ENCODE data around the gene SGIP1. TPM values are rescaled to one million over a fixed set of nuclear protein-coding genes. Genes with fewer than 3 reads are reported as not detected.

Gene SGIP1
- total and polyA plus RNA-seq, 2 donors, result 0.57 to 2.9 TPM

GRCh38 chr1:66528580-66528979 is 5.4 kb upstream of the SGIP1 start:
- Histone ChIP-seq H3K9me3 (ENCODE audit: control insufficient read depth in 2 of 2, insufficient read depth in 1 of 2, low read length in 1 of 2) (no peaks in the 10 kb centered on the region), H3K27me3 (ENCODE audit: control insufficient read depth in 2 of 2, insufficient read depth in 1 of 2, low read length in 1 of 2) (peaks cover 0 to 9% of the 10 kb centered on the region in 2 donors), H3K27ac (ENCODE audit: low read depth in 1 of 2, low read length in 1 of 2) (no peak overlapping the region), H3K4me1 (ENCODE audit: control insufficient read depth in 2 of 2, insufficient read depth in 2 of 2, low read length in 2 of 2) (peaks cover 6 to 11% of the 10 kb centered on the region in 2 donors), H3K36me3 (ENCODE audit: control insufficient read depth in 2 of 2, insufficient read depth in 2 of 2, low read length in 1 of 2) (no peaks in the 10 kb centered on the region), H3K4me3 (ENCODE audit: low read length in 2 of 2) (no peak overlapping the region)
- no peak for DNase-seq (ENCODE audit: low read depth in 6 of 9, low spot score in 9 of 9)
- 96% methylated on average over 1 of the region's 1 CpG for WGBS

- Histone ChIP-seq H3K36me3 (ENCODE audit: control insufficient read depth in 2 of 2, insufficient read depth in 2 of 2, low read length in 1 of 2) (no peaks in the 10 kb centered on the region), H3K27me3 (ENCODE audit: control insufficient read depth in 2 of 2, insufficient read depth in 1 of 2, low read length in 1 of 2) (peaks cover 0 to 12% of the 10 kb centered on the region in 2 donors), H3K27ac (ENCODE audit: low read depth in 1 of 2, low read length in 1 of 2) (no peak overlapping the region), H3K4me3 (ENCODE audit: low read length in 2 of 2) (no peak overlapping the region), H3K4me1 (ENCODE audit: control insufficient read depth in 2 of 2, insufficient read depth in 2 of 2, low read length in 2 of 2) (peaks cover 6 to 11% of the 10 kb centered on the region in 2 donors), H3K9me3 (ENCODE audit: control insufficient read depth in 2 of 2, insufficient read depth in 1 of 2, low read length in 1 of 2) (no peaks in the 10 kb centered on the region)
- 93% methylated on average over 1 of the region's 1 CpG for WGBS
- DNase-seq (ENCODE audit: low read depth in 6 of 9, low spot score in 9 of 9), result no peak
These were observed 1.7 kb upstream of the SGIP1 start for GRCh38 chr1:66532214-66532613.

GRCh38 chr1:66532798-66533783 is 862 bp upstream of the SGIP1 start:
- H3K27me3 ChIP-seq (ENCODE audit: control insufficient read depth in 2 of 2, insufficient read depth in 1 of 2, low read length in 1 of 2), result peaks cover 0 to 12% of the 10 kb centered on the region in 2 donors
- H3K27ac ChIP-seq (ENCODE audit: low read depth in 1 of 2, low read length in 1 of 2), result no peak overlapping the region
- WGBS, result 4% methylated on average over 50 of the region's 50 CpGs
- H3K4me1 ChIP-seq (ENCODE audit: control insufficient read depth in 2 of 2, insufficient read depth in 2 of 2, low read length in 2 of 2), result peaks cover 6 to 11% of the 10 kb centered on the region in 2 donors
- DNase-seq (ENCODE audit: low read depth in 6 of 9, low spot score in 9 of 9), result peak in 6 of 9 donors; percentile 13 to 52 (median 20)
- no peaks in the 10 kb centered on the region for H3K9me3 ChIP-seq (ENCODE audit: control insufficient read depth in 2 of 2, insufficient read depth in 1 of 2, low read length in 1 of 2)
- no peaks in the 10 kb centered on the region for H3K36me3 ChIP-seq (ENCODE audit: control insufficient read depth in 2 of 2, insufficient read depth in 2 of 2, low read length in 1 of 2)
- H3K4me3 ChIP-seq (ENCODE audit: low read length in 2 of 2), result peak overlapping the region; percentile 38 to 45

- Histone ChIP-seq H3K9me3 (ENCODE audit: control insufficient read depth in 2 of 2, insufficient read depth in 1 of 2, low read length in 1 of 2) (no peaks in the 10 kb centered on the region), H3K36me3 (ENCODE audit: control insufficient read depth in 2 of 2, insufficient read depth in 2 of 2, low read length in 1 of 2) (no peaks in the 10 kb centered on the region), H3K4me3 (ENCODE audit: low read length in 2 of 2) (no peak overlapping the region), H3K4me1 (ENCODE audit: control insufficient read depth in 2 of 2, insufficient read depth in 2 of 2, low read length in 2 of 2) (peaks cover 6 to 11% of the 10 kb centered on the region in 2 donors), H3K27me3 (ENCODE audit: control insufficient read depth in 2 of 2, insufficient read depth in 1 of 2, low read length in 1 of 2) (peaks cover 0 to 12% of the 10 kb centered on the region in 2 donors), H3K27ac (ENCODE audit: low read depth in 1 of 2, low read length in 1 of 2) (no peak overlapping the region)
- DNase-seq (ENCODE audit: low read depth in 6 of 9, low spot score in 9 of 9), result no peak
- WGBS, result 98% methylated on average over 2 of the region's 2 CpGs
These were observed 1.1 kb downstream of the SGIP1 start for GRCh38 chr1:66535061-66535460.

- Histone ChIP-seq H3K27ac (ENCODE audit: low read depth in 1 of 2, low read length in 1 of 2) (no peak overlapping the region), H3K4me1 (ENCODE audit: control insufficient read depth in 2 of 2, insufficient read depth in 2 of 2, low read length in 2 of 2) (peaks cover 6 to 11% of the 10 kb centered on the region in 2 donors), H3K36me3 (ENCODE audit: control insufficient read depth in 2 of 2, insufficient read depth in 2 of 2, low read length in 1 of 2) (no peaks in the 10 kb centered on the region), H3K27me3 (ENCODE audit: control insufficient read depth in 2 of 2, insufficient read depth in 1 of 2, low read length in 1 of 2) (peaks cover 0 to 12% of the 10 kb centered on the region in 2 donors), H3K4me3 (ENCODE audit: low read length in 2 of 2) (no peak overlapping the region), H3K9me3 (ENCODE audit: control insufficient read depth in 2 of 2, insufficient read depth in 1 of 2, low read length in 1 of 2) (no peaks in the 10 kb centered on the region)
- DNase-seq (ENCODE audit: low read depth in 6 of 9, low spot score in 9 of 9), result no peak
- WGBS, result 84% methylated on average over 1 of the region's 1 CpG
These were observed 1.9 kb downstream of the SGIP1 start for GRCh38 chr1:66535853-66536252.

- Histone ChIP-seq H3K9me3 (ENCODE audit: control insufficient read depth in 2 of 2, insufficient read depth in 1 of 2, low read length in 1 of 2) (no peaks in the 10 kb centered on the region), H3K36me3 (ENCODE audit: control insufficient read depth in 2 of 2, insufficient read depth in 2 of 2, low read length in 1 of 2) (no peaks in the 10 kb centered on the region), H3K4me3 (ENCODE audit: low read length in 2 of 2) (no peak overlapping the region), H3K27ac (ENCODE audit: low read depth in 1 of 2, low read length in 1 of 2) (no peak overlapping the region), H3K27me3 (ENCODE audit: control insufficient read depth in 2 of 2, insufficient read depth in 1 of 2, low read length in 1 of 2) (peaks cover 0 to 10% of the 10 kb centered on the region in 2 donors), H3K4me1 (ENCODE audit: control insufficient read depth in 2 of 2, insufficient read depth in 2 of 2, low read length in 2 of 2) (peaks cover 4 to 7% of the 10 kb centered on the region in 2 donors)
- DNase-seq (ENCODE audit: low read depth in 6 of 9, low spot score in 9 of 9), result no peak
- WGBS, result 99% methylated on average over 1 of the region's 1 CpG
These were observed 3.8 kb downstream of the SGIP1 start for GRCh38 chr1:66537718-66538117.

- Histone ChIP-seq H3K9me3 (ENCODE audit: control insufficient read depth in 2 of 2, insufficient read depth in 1 of 2, low read length in 1 of 2) (no peaks in the 10 kb centered on the region), H3K4me1 (ENCODE audit: control insufficient read depth in 2 of 2, insufficient read depth in 2 of 2, low read length in 2 of 2) (no peaks in the 10 kb centered on the region), H3K27ac (ENCODE audit: low read depth in 1 of 2, low read length in 1 of 2) (no peak overlapping the region), H3K27me3 (ENCODE audit: control insufficient read depth in 2 of 2, insufficient read depth in 1 of 2, low read length in 1 of 2) (no peaks in the 10 kb centered on the region), H3K36me3 (ENCODE audit: control insufficient read depth in 2 of 2, insufficient read depth in 2 of 2, low read length in 1 of 2) (no peaks in the 10 kb centered on the region), H3K4me3 (ENCODE audit: low read length in 2 of 2) (no peak overlapping the region)
- WGBS, result 96% methylated on average over 1 of the region's 1 CpG
- DNase-seq (ENCODE audit: low read depth in 6 of 9, low spot score in 9 of 9), result no peak
These were observed 5.5 kb downstream of the SGIP1 start for GRCh38 chr1:66539491-66539890.

- Histone ChIP-seq H3K4me1 (ENCODE audit: control insufficient read depth in 2 of 2, insufficient read depth in 2 of 2, low read length in 2 of 2) (no peaks in the 10 kb centered on the region), H3K4me3 (ENCODE audit: low read length in 2 of 2) (no peak overlapping the region), H3K9me3 (ENCODE audit: control insufficient read depth in 2 of 2, insufficient read depth in 1 of 2, low read length in 1 of 2) (no peaks in the 10 kb centered on the region), H3K27ac (ENCODE audit: low read depth in 1 of 2, low read length in 1 of 2) (no peak overlapping the region), H3K27me3 (ENCODE audit: control insufficient read depth in 2 of 2, insufficient read depth in 1 of 2, low read length in 1 of 2) (no peaks in the 10 kb centered on the region), H3K36me3 (ENCODE audit: control insufficient read depth in 2 of 2, insufficient read depth in 2 of 2, low read length in 1 of 2) (no peaks in the 10 kb centered on the region)
- no peak for DNase-seq (ENCODE audit: low read depth in 6 of 9, low spot score in 9 of 9)
- 98% methylated on average over 3 of the region's 3 CpGs for WGBS
These were observed 6.6 kb downstream of the SGIP1 start for GRCh38 chr1:66540434-66541032.

GRCh38 chr1:66542314-66542713 is 8.4 kb downstream of the SGIP1 start:
- H3K27ac ChIP-seq (ENCODE audit: low read depth in 1 of 2, low read length in 1 of 2), result no peak overlapping the region
- 97% methylated on average over 8 of the region's 8 CpGs for WGBS

More at GRCh38 chr1:66542314-66542713, 8.4 kb downstream of the SGIP1 start:
- Histone ChIP-seq H3K9me3 (ENCODE audit: control insufficient read depth in 2 of 2, insufficient read depth in 1 of 2, low read length in 1 of 2) (no peaks in the 10 kb centered on the region), H3K27me3 (ENCODE audit: control insufficient read depth in 2 of 2, insufficient read depth in 1 of 2, low read length in 1 of 2) (no peaks in the 10 kb centered on the region), H3K36me3 (ENCODE audit: control insufficient read depth in 2 of 2, insufficient read depth in 2 of 2, low read length in 1 of 2) (no peaks in the 10 kb centered on the region), H3K4me3 (ENCODE audit: low read length in 2 of 2) (no peak overlapping the region), H3K4me1 (ENCODE audit: control insufficient read depth in 2 of 2, insufficient read depth in 2 of 2, low read length in 2 of 2) (no peaks in the 10 kb centered on the region)
- DNase-seq (ENCODE audit: low read depth in 6 of 9, low spot score in 9 of 9), result no peak
